Measurements from ENCODE around the gene PTPRD.

The PTPRD gene

DNA sequence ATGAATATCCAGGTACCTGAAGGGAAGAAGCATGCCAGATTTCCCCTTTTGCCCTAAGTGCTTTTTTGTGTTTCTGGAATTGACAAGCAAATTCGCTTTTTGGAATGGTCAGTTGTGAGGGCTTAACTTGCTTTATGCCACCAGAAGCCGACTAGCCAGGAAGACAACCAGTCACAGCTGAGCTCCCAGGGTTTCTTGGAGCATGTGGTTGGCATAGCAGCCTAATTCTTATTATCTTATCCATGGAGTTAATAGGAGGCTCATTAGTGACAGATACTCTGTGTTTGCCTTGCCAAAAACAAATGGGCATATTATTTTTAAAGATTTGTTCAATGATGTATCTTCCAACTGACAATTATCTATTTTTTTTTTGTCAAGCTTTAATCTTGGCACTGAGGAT is 500.7 kb downstream of the PTPRD start:
- H3K79me2 ChIP-seq (ENCODE audit: insufficient read depth, low read length): no peaks in the 10 kb centered on the region
- H3K27ac ChIP-seq (ENCODE audit: low read depth, low read length): no peak overlapping the region
- H3K27me3 ChIP-seq (ENCODE audit: low read length): no peaks in the 10 kb centered on the region
- H3F3A ChIP-seq (ENCODE audit: insufficient read depth): no peaks in the 10 kb centered on the region
- no peak overlapping the region for H2AFZ ChIP-seq (ENCODE audit: low read depth, low read length, severe bottlenecking)
- no peak overlapping the region for H3K4me3 ChIP-seq (ENCODE audit: insufficient read depth, low read length, poor library complexity, severe bottlenecking)
- no peak overlapping the region for H3K9ac ChIP-seq (ENCODE audit: low read length)
- no peaks in the 10 kb centered on the region for H3K9me2 ChIP-seq (replicated peaks; ENCODE audit: insufficient read depth, low read length)
- H3K36me3 ChIP-seq (ENCODE audit: low read length): no peaks in the 10 kb centered on the region
- TF ChIP-seq, protein P1, sequence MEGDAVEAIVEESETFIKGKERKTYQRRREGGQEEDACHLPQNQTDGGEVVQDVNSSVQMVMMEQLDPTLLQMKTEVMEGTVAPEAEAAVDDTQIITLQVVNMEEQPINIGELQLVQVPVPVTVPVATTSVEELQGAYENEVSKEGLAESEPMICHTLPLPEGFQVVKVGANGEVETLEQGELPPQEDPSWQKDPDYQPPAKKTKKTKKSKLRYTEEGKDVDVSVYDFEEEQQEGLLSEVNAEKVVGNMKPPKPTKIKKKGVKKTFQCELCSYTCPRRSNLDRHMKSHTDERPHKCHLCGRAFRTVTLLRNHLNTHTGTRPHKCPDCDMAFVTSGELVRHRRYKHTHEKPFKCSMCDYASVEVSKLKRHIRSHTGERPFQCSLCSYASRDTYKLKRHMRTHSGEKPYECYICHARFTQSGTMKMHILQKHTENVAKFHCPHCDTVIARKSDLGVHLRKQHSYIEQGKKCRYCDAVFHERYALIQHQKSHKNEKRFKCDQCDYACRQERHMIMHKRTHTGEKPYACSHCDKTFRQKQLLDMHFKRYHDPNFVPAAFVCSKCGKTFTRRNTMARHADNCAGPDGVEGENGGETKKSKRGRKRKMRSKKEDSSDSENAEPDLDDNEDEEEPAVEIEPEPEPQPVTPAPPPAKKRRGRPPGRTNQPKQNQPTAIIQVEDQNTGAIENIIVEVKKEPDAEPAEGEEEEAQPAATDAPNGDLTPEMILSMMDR (IDR thresholded peaks at IDR 0.05; ENCODE audit: insufficient read depth, low read length, poor library complexity, severe bottlenecking): no peak
- TF ChIP-seq EZH2phosphoT487 (conservative IDR thresholded peaks at IDR 0.05; ENCODE audit: low read length): no peak
- H3K9me3 ChIP-seq (ENCODE audit: insufficient read depth, low read length): no peaks in the 10 kb centered on the region
- no peak overlapping the region for H3K4me2 ChIP-seq (ENCODE audit: low read depth, low read length, poor library complexity, severe bottlenecking)
- H4K20me1 ChIP-seq (ENCODE audit: low read depth, low read length): no peaks in the 10 kb centered on the region

GRCh38 chr9:10108815-10109214 is 504.0 kb downstream of the PTPRD start:
- Histone ChIP-seq H3K4me2 (ENCODE audit: low read depth, low read length, poor library complexity, severe bottlenecking) (no peak overlapping the region), H3K9ac (ENCODE audit: low read length) (no peak overlapping the region), H4K20me1 (ENCODE audit: low read depth, low read length) (no peaks in the 10 kb centered on the region), H3K4me3 (ENCODE audit: insufficient read depth, low read length, poor library complexity, severe bottlenecking) (no peak overlapping the region), H2AFZ (ENCODE audit: low read depth, low read length, severe bottlenecking) (no peak overlapping the region), H3K36me3 (ENCODE audit: low read length) (no peaks in the 10 kb centered on the region), H3K27ac (ENCODE audit: low read depth, low read length) (no peak overlapping the region), H3K9me2 (replicated peaks; ENCODE audit: insufficient read depth, low read length) (no peaks in the 10 kb centered on the region), H3F3A (ENCODE audit: insufficient read depth) (no peaks in the 10 kb centered on the region), H3K79me2 (ENCODE audit: insufficient read depth, low read length) (no peaks in the 10 kb centered on the region), H3K9me3 (ENCODE audit: insufficient read depth, low read length) (no peaks in the 10 kb centered on the region), H3K27me3 (ENCODE audit: low read length) (no peaks in the 10 kb centered on the region)
- TF ChIP-seq, protein P1 (IDR thresholded peaks at IDR 0.05; ENCODE audit: insufficient read depth, low read length, poor library complexity, severe bottlenecking): no peak
- TF ChIP-seq EZH2phosphoT487 (conservative IDR thresholded peaks at IDR 0.05; ENCODE audit: low read length): no peak

DNA sequence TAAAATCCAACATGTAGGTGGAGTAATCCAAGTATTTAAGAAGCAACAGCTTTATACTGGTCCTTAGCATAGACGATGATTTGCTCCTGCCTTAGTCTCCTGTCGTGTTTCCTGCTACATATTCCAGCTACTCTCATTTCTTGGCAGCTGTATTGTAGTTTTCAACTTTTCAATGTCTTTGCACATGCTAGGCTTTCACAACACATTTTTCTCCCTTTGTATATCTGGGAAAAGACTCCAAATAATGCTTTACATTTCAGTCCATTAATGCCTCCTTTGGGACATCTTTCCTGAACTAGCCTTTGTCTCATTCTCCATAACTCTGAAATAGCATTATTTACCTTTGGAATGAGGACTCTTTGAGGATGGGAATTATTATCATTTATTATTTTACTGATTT is 508.0 kb downstream of the PTPRD start:
- Histone ChIP-seq H3K9me2 (replicated peaks; ENCODE audit: insufficient read depth, low read length) (no peaks in the 10 kb centered on the region), H3K9ac (ENCODE audit: low read length) (no peak overlapping the region), H3K9me3 (ENCODE audit: insufficient read depth, low read length) (no peaks in the 10 kb centered on the region), H3K4me2 (ENCODE audit: low read depth, low read length, poor library complexity, severe bottlenecking) (no peak overlapping the region), H3K27me3 (ENCODE audit: low read length) (no peaks in the 10 kb centered on the region), H3K79me2 (ENCODE audit: insufficient read depth, low read length) (no peaks in the 10 kb centered on the region), H3K36me3 (ENCODE audit: low read length) (no peaks in the 10 kb centered on the region), H3K27ac (ENCODE audit: low read depth, low read length) (no peak overlapping the region), H3F3A (ENCODE audit: insufficient read depth) (no peaks in the 10 kb centered on the region), H2AFZ (ENCODE audit: low read depth, low read length, severe bottlenecking) (no peak overlapping the region), H3K4me3 (ENCODE audit: insufficient read depth, low read length, poor library complexity, severe bottlenecking) (no peak overlapping the region), H4K20me1 (ENCODE audit: low read depth, low read length) (no peaks in the 10 kb centered on the region)
- TF ChIP-seq, protein P1 (IDR thresholded peaks at IDR 0.05; ENCODE audit: insufficient read depth, low read length, poor library complexity, severe bottlenecking): no peak
- TF ChIP-seq EZH2phosphoT487 (conservative IDR thresholded peaks at IDR 0.05; ENCODE audit: low read length): no peak
